PC-3 (cell line): ENCODE data around the gene GPR146. TPM values are rescaled to one million over a fixed set of nuclear protein-coding genes. Genes with fewer than 3 reads are reported as not detected.

Source experiments
- ATAC-seq: fragments of 200-7000 bp; cut with Tn5 transposase; 2 replicates; pipeline ENCODE4 v1.9.1; 2020; ENCODE audit warnings: mild to moderate bottlenecking, moderate library complexity
- BruUV-seq: library from RNA; stranded (reverse); fragments of 400-500 nt; replicated peaks from 2 replicates; lab custom pipeline; 2021; lab: Mats Ljungman, UMichigan
- CTCF ChIA-PET: fragments of 300-600 bp; sonication (Branson Sonifier 250); formaldehyde crosslinking; loops from one replicate; lab custom pipeline; 2022; ENCODE audit warnings: antibody characterized with exemption; lab: Charles Lee
- POLR2A ChIA-PET: fragments of 300-600 bp; sonication (Branson Sonifier 250); formaldehyde crosslinking; loops from one replicate; lab custom pipeline; 2022; ENCODE audit warnings: antibody characterized with exemption; ENCODE audit not compliant: unreplicated experiment; lab: Charles Lee
- DNase-seq: peaks from one replicate; pipeline ENCODE4 v3.0.0-alpha.2; 2015
- H2AFZ ChIP-seq: fragments of 300-600 bp; sonication (generic); 2 replicates; pipeline ENCODE4 v1.6.0; 2016; ENCODE audit warnings: antibody characterized with exemption, low read length
- H3F3A ChIP-seq: fragments of 300-600 bp; sonication (generic); one replicate; pipeline ENCODE4 v1.6.0; 2017; ENCODE audit warnings: antibody characterized with exemption, low read length, control low read depth, mild to moderate bottlenecking; ENCODE audit not compliant: unreplicated experiment
- H3K27ac ChIP-seq: fragments of 300-600 bp; sonication (generic); 2 replicates; pipeline ENCODE4 v1.5.1; 2016; ENCODE audit warnings: mild to moderate bottlenecking, low read length
- H3K27me3 ChIP-seq: fragments of 300-600 bp; sonication (generic); 2 replicates; pipeline ENCODE4 v1.6.1; 2016; ENCODE audit warnings: low read length, mixed read lengths
- H3K36me3 ChIP-seq: fragments of 300-600 bp; sonication (generic); 2 replicates; pipeline ENCODE4 v1.6.1; 2016; ENCODE audit warnings: low read depth, mixed run types, low read length, mixed read lengths
- H3K4me1 ChIP-seq: fragments of 300-600 bp; sonication (generic); 2 replicates; pipeline ENCODE4 v1.5.1; 2016; ENCODE audit warnings: low read length; ENCODE audit not compliant: insufficient read depth
- H3K4me2 ChIP-seq: fragments of 300-600 bp; sonication (generic); 2 replicates; pipeline ENCODE4 v1.6.0; 2016; ENCODE audit warnings: low read length
- H3K4me3 ChIP-seq: fragments of 300-600 bp; sonication (generic); 2 replicates; pipeline ENCODE4 v1.5.1; 2016; ENCODE audit warnings: mild to moderate bottlenecking, low read length, mixed read lengths
- H3K79me2 ChIP-seq: fragments of 300-600 bp; sonication (generic); 2 replicates; pipeline ENCODE4 v1.6.1; 2017; ENCODE audit warnings: low read length, mixed read lengths
- H3K9ac ChIP-seq: fragments of 300-600 bp; sonication (generic); 2 replicates; pipeline ENCODE4 v1.6.0; 2016; ENCODE audit warnings: mild to moderate bottlenecking, low read length
- H3K9me2 ChIP-seq: fragments of 300-600 bp; sonication (generic); replicated peaks from 2 replicates; pipeline ENCODE4 v1.6.1; 2016; ENCODE audit warnings: mixed run types, low read length, mixed read lengths
- H3K9me3 ChIP-seq: fragments of 300-600 bp; sonication (generic); 2 replicates; pipeline ENCODE4 v1.6.1; 2016; ENCODE audit warnings: low read length, mixed read lengths
- H4K20me1 ChIP-seq: fragments of 300-600 bp; sonication (generic); 2 replicates; pipeline ENCODE4 v1.6.1; 2016; ENCODE audit warnings: low read length, mixed read lengths
- CTCF ChIP-seq: fragments of 300-600 bp; sonication (generic); conservative IDR thresholded peaks from 2 replicates; pipeline ENCODE4 v1.5.1; 2017; ENCODE audit warnings: antibody characterized with exemption, low read depth, mild to moderate bottlenecking, low read length
- EZH2 ChIP-seq: fragments of 300-600 bp; sonication (generic); IDR thresholded peaks from one replicate; pipeline ENCODE4 v1.6.1; 2017; ENCODE audit warnings: antibody characterized with exemption, mild to moderate bottlenecking, low read length; ENCODE audit not compliant: unreplicated experiment
- EZH2phosphoT487 ChIP-seq: fragments of 300-600 bp; sonication (generic); IDR thresholded peaks from 2 replicates; pipeline ENCODE4 v1.6.1; 2018; ENCODE audit warnings: mild to moderate bottlenecking, antibody characterized with exemption, low read length, borderline replicate concordance
- intact Hi-C: fragments of 100-400 bp; cut with micrococcal nuclease; formaldehyde crosslinking; loops from 2 replicates; pipeline ENCODE4 v1.9.0; 2023
- total RNA-seq: library from RNA; depleted of rRNA; stranded (reverse); fragments of >200 nt; gene quantifications from 2 replicates; pipeline ENCODE4 v1.2.3, GENCODE V29; 2014

Gene GPR146
- total RNA-seq, 1 experiment from 2014 or later: 2.7 TPM

- no peak overlapping the region for H2AFZ ChIP-seq
- CTCF ChIA-PET: no interaction called here
- H3K79me2 ChIP-seq: no peaks in the 10 kb centered on the region
- no peaks in the 10 kb centered on the region; the same call in 1 of the 2 replicates for H3K4me1 ChIP-seq
- H3K9ac ChIP-seq: no peak overlapping the region
- DNase-seq (no peak), ATAC-seq (no peak)
- POLR2A ChIA-PET: no interaction called here
- no peaks in the 10 kb centered on the region for H4K20me1 ChIP-seq
- no peaks in the 10 kb centered on the region for H3F3A ChIP-seq
- H3K27ac ChIP-seq: no peak overlapping the region
- no peaks in the 10 kb centered on the region for H3K27me3 ChIP-seq
- TF ChIP-seq CTCF: no peak
- no peak for TF ChIP-seq EZH2phosphoT487
- TF ChIP-seq EZH2: no peak
- H3K9me3 ChIP-seq: no peaks in the 10 kb centered on the region
- no peak overlapping the region for H3K4me3 ChIP-seq
- H3K36me3 ChIP-seq: no peaks in the 10 kb centered on the region
- no peak overlapping the region for H3K4me2 ChIP-seq
- no TSS peak for BruUV-seq
- intact Hi-C loops: no loop called here
- no peaks in the 10 kb centered on the region for H3K9me2 ChIP-seq
Measured at GRCh38 chr7:1078519-1078918, 34.2 kb downstream of the GPR146 start.

GRCh38 chr7:1078985-1079384 is 34.6 kb downstream of the GPR146 start:
- Histone ChIP-seq H3K27ac (no peak overlapping the region), H3K4me2 (no peak overlapping the region), H3K36me3 (no peaks in the 10 kb centered on the region), H3K9me3 (no peaks in the 10 kb centered on the region), H3K79me2 (no peaks in the 10 kb centered on the region), H2AFZ (no peak overlapping the region), H3K4me1 (no peaks in the 10 kb centered on the region; the same call in 1 of the 2 replicates), H3F3A (no peaks in the 10 kb centered on the region), H3K9ac (no peak overlapping the region), H4K20me1 (no peaks in the 10 kb centered on the region), H3K27me3 (no peaks in the 10 kb centered on the region), H3K9me2 (no peaks in the 10 kb centered on the region), H3K4me3 (no peak overlapping the region)
- intact Hi-C loops: no loop called here
- TF ChIP-seq EZH2phosphoT487 (no peak), CTCF (no peak), EZH2 (no peak)
- ATAC-seq (no peak), DNase-seq (no peak)
- ChIA-PET POLR2A (no interaction called here), CTCF (no interaction called here)
- BruUV-seq: no TSS peak

DNA sequence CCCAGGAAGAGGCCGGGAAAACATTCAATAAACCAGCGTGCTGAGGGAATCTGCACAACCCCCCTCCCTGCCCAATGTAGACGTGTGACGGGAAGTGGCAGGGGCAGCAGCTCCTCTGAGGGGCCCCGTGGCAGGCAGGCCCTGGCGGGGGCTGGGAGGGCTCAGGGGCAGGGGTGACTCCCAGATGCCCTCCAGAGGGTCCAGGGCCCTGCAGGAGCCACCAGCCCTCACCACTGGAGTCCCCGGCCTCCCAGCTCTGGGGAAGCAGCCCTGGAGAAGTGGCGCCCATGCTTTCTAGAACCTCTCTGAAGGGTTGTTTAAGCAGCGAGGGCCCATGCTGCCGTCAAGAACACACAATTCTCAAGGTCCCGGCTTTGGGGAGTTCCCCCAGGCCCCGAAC is 35.2 kb downstream of the GPR146 start:
- ChIA-PET POLR2A (no interaction called here), CTCF (no interaction called here)
- H3K36me3 ChIP-seq: no peaks in the 10 kb centered on the region
- no peaks in the 10 kb centered on the region for H3K9me2 ChIP-seq
- no peaks in the 10 kb centered on the region for H3K79me2 ChIP-seq
- intact Hi-C loops: no loop called here
- no peak for ATAC-seq
- H2AFZ ChIP-seq: no peak overlapping the region
- no peak overlapping the region for H3K9ac ChIP-seq
- no peak for TF ChIP-seq CTCF
- no peak for TF ChIP-seq EZH2
- no peak for TF ChIP-seq EZH2phosphoT487
- H3K27me3 ChIP-seq: no peaks in the 10 kb centered on the region
- no peaks in the 10 kb centered on the region for H3K9me3 ChIP-seq
- H3K27ac ChIP-seq: no peak overlapping the region
- no peaks in the 10 kb centered on the region; the same call in 1 of the 2 replicates for H3K4me1 ChIP-seq
- BruUV-seq: no TSS peak
- no peak overlapping the region for H3K4me2 ChIP-seq
- no peak overlapping the region for H3K4me3 ChIP-seq
- no peak for DNase-seq
- no peaks in the 10 kb centered on the region for H4K20me1 ChIP-seq
- H3F3A ChIP-seq: no peaks in the 10 kb centered on the region
